Stomach (tissue), 4 donors: Measurements from ENCODE around the gene TBX5.

ENCODE experiments used
- CTCF ChIP-seq, 7 experiments: fragments of 450-650 bp in 4 of 7; fragments of 200-600 bp in 3 of 7; sonication (generic) in 3 of 7; IDR thresholded peaks; one replicate each; pipeline ENCODE4 v1.5.1; 2016 to 2019; ENCODE audit warnings: antibody characterized with exemption in 7 of 7, control low read depth in 2 of 7, mild to moderate bottlenecking in 1 of 7
- EP300 ChIP-seq: sonication (generic); formaldehyde crosslinking; IDR thresholded peaks from one replicate; pipeline ENCODE4 v1.6.1; 2017; ENCODE audit warnings: antibody characterized with exemption
- POLR2A ChIP-seq, 4 donors: fragments of 450-650 bp; IDR thresholded peaks; one replicate each; pipeline ENCODE4 v1.6.1; 2016; ENCODE audit warnings: antibody characterized with exemption in 4 of 4, control low read depth in 2 of 4, mild to moderate bottlenecking in 1 of 4, moderate library complexity in 1 of 4
- POLR2AphosphoS5 ChIP-seq, 3 donors: sonication (generic); formaldehyde crosslinking; IDR thresholded peaks; one replicate each; pipeline ENCODE4 v1.6.1; 2016; ENCODE audit warnings: antibody characterized with exemption in 3 of 3

- TF ChIP-seq CTCF (IDR thresholded peaks at IDR 0.05) = no peak
- TF ChIP-seq POLR2AphosphoS5 (IDR thresholded peaks at IDR 0.05) = no peak
- no peak for TF ChIP-seq POLR2A (IDR thresholded peaks at IDR 0.05)
- no peak for TF ChIP-seq EP300
These were observed 10.2 kb downstream of the TBX5 start for GRCh38 chr12:114395755-114396152.
